ENCODE results near the gene DMXL2.
A peak's percentile ranks its signal among the peaks of the same experiment; 100 is the strongest.

The DMXL2 gene

GRCh38 chr15:51647128-51647562 lies 24.6 kb upstream of the DMXL2 start:
- DNase-seq (ENCODE audit: low read depth in 1 of 2, low spot score in 1 of 2): no peak
- in situ Hi-C loops (cut with HindIII; ENCODE audit: low pct_unique_long_range_greater_than_20kb, low sequenced_read_pairs): no loop called here

GRCh38 chr15:51642696-51643095 lies 20.1 kb upstream of the DMXL2 start:
- no peak for TF ChIP-seq JUND (IDR thresholded peaks at IDR 0.05; ENCODE audit: low read depth)
- DNase-seq (ENCODE audit: low read depth in 1 of 2, low spot score in 1 of 2): no peak
- in situ Hi-C loops (cut with HindIII; ENCODE audit: low pct_unique_long_range_greater_than_20kb, low sequenced_read_pairs): no loop called here

More at GRCh38 chr15:51647128-51647562, 24.6 kb upstream of the DMXL2 start:
- TF ChIP-seq JUND (IDR thresholded peaks at IDR 0.05; ENCODE audit: low read depth): no peak

GRCh38 chr15:51641490-51642130 lies 19.0 kb upstream of the DMXL2 start:
- no peak for DNase-seq (ENCODE audit: low read depth in 1 of 2, low spot score in 1 of 2)
- in situ Hi-C loops (cut with HindIII; ENCODE audit: low pct_unique_long_range_greater_than_20kb, low sequenced_read_pairs): no loop called here
- no peak for TF ChIP-seq JUND (IDR thresholded peaks at IDR 0.05; ENCODE audit: low read depth)

- in situ Hi-C loops (cut with HindIII; ENCODE audit: low pct_unique_long_range_greater_than_20kb, low sequenced_read_pairs): no loop called here
- no peak for DNase-seq (ENCODE audit: low read depth in 1 of 2, low spot score in 1 of 2)
- TF ChIP-seq JUND (IDR thresholded peaks at IDR 0.05; ENCODE audit: low read depth): no peak
Measured at GRCh38 chr15:51634591-51635198, 12.1 kb upstream of the DMXL2 start.

GRCh38 chr15:51629612-51630011 lies 7.0 kb upstream of the DMXL2 start:
- TF ChIP-seq JUND (IDR thresholded peaks at IDR 0.05; ENCODE audit: low read depth): no peak
- DNase-seq (ENCODE audit: low read depth in 1 of 2, low spot score in 1 of 2): no peak
- in situ Hi-C loops (cut with HindIII; ENCODE audit: low pct_unique_long_range_greater_than_20kb, low sequenced_read_pairs): no loop called here

- TF ChIP-seq JUND (IDR thresholded peaks at IDR 0.05; ENCODE audit: low read depth): no peak
- DNase-seq (ENCODE audit: low read depth in 1 of 2, low spot score in 1 of 2): no peak
- in situ Hi-C loops (cut with HindIII; ENCODE audit: low pct_unique_long_range_greater_than_20kb, low sequenced_read_pairs): no loop called here
Measured at GRCh38 chr15:51625236-51625635, 2.7 kb upstream of the DMXL2 start.

GRCh38 chr15:51624022-51624421 lies 1.5 kb upstream of the DMXL2 start:
- in situ Hi-C loops (cut with HindIII; ENCODE audit: low pct_unique_long_range_greater_than_20kb, low sequenced_read_pairs): no loop called here
- DNase-seq (ENCODE audit: low read depth in 1 of 2, low spot score in 1 of 2): no peak
- TF ChIP-seq JUND (IDR thresholded peaks at IDR 0.05; ENCODE audit: low read depth): no peak

- DNase-seq (ENCODE audit: low read depth in 1 of 2, low spot score in 1 of 2): no peak
- no peak for TF ChIP-seq JUND (IDR thresholded peaks at IDR 0.05; ENCODE audit: low read depth)
- in situ Hi-C loops (cut with HindIII; ENCODE audit: low pct_unique_long_range_greater_than_20kb, low sequenced_read_pairs): no loop called here
Measured at GRCh38 chr15:51623386-51623938, 891 bp upstream of the DMXL2 start.

- in situ Hi-C loops (cut with HindIII; ENCODE audit: low pct_unique_long_range_greater_than_20kb, low sequenced_read_pairs): no loop called here
- TF ChIP-seq JUND (IDR thresholded peaks at IDR 0.05; ENCODE audit: low read depth): no peak
- peak; percentile 21 to 61 for DNase-seq (ENCODE audit: low read depth in 1 of 2, low spot score in 1 of 2)
Measured at GRCh38 chr15:51621936-51622603, 501 bp downstream of the DMXL2 start.

GRCh38 chr15:51621155-51621765 lies 1.3 kb downstream of the DMXL2 start:
- TF ChIP-seq JUND (IDR thresholded peaks at IDR 0.05; ENCODE audit: low read depth): no peak
- in situ Hi-C loops (cut with HindIII; ENCODE audit: low pct_unique_long_range_greater_than_20kb, low sequenced_read_pairs): no loop called here
- DNase-seq (ENCODE audit: low read depth in 1 of 2, low spot score in 1 of 2): no peak

- no peak for TF ChIP-seq JUND (IDR thresholded peaks at IDR 0.05; ENCODE audit: low read depth)
- in situ Hi-C loops (cut with HindIII; ENCODE audit: low pct_unique_long_range_greater_than_20kb, low sequenced_read_pairs): no loop called here
- peak in 1 of 2 experiments; percentile 10 for DNase-seq (ENCODE audit: low read depth in 1 of 2, low spot score in 1 of 2)
Measured at GRCh38 chr15:51620641-51621040, 1.9 kb downstream of the DMXL2 start.

GRCh38 chr15:51620122-51620521 lies 2.4 kb downstream of the DMXL2 start:
- no peak for DNase-seq (ENCODE audit: low read depth in 1 of 2, low spot score in 1 of 2)
- TF ChIP-seq JUND (IDR thresholded peaks at IDR 0.05; ENCODE audit: low read depth): no peak
- in situ Hi-C loops (cut with HindIII; ENCODE audit: low pct_unique_long_range_greater_than_20kb, low sequenced_read_pairs): no loop called here

Data from T47D (cell line).